NCI-H82 treated with DMSO at 0.1 percent for 48 hours (cell line): ENCODE measurements around the gene SORCS3.

Experiments used
- DNase-seq: peaks from one replicate; lab custom pipeline; 2025; ENCODE audit not compliant: unreplicated experiment; lab: John Stamatoyannopoulos, UW

SORCS3 gene

DNA sequence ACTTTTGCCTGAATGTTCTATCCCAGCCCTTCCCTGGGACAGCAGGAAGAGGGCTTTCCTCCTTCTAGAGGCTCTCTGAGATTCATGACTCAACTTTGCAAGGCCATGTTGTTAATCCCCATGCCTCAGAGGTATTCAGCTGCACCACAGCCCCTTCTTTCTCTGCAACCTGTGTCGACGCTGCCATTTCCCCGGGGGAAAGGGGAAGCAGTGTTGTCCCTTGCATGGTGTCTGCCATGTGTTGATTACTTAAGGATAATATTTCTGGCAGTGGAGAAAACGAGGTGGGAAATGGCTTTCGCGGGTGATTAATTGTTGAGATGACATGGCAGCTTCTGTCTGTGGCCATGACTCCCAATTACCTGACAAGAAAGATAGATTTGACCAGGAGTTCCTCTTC lies 133.1 kb downstream of the SORCS3 start:
- DNase-seq: no peak

DNA sequence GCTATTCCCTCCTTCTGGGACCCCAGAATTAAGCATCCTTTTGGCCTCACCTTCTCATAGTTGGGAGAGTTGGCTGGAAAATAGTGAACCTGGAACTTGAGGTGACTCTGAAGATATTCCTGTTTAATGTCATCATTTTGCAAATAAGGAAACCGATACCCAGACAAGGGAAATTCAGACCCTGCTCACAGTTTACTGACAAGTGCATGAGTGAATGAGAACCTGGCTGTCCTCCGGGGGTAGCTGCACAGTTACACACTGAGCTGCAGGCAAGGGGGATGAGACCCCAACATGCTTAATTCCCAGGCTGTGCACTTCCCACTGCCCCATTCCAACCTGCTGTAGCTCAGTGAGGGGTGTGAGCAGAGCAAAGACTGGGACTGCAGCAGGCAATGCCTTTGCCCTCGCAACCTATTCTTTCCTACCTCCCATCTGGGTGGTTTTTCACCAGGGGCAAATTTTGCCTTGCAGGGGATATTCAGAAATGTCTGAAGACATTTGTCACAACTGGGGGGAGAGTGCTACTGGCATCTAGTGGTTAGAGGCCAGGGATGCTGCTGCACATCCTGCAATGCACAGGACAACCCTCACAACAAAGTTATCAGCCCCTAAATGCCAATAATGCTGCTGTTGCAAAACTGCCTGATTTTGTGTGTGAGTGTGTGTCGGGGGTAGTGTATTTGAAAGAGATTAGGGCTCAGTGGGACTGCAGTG lies 136.2 kb downstream of the SORCS3 start:
- DNase-seq: no peak

DNA sequence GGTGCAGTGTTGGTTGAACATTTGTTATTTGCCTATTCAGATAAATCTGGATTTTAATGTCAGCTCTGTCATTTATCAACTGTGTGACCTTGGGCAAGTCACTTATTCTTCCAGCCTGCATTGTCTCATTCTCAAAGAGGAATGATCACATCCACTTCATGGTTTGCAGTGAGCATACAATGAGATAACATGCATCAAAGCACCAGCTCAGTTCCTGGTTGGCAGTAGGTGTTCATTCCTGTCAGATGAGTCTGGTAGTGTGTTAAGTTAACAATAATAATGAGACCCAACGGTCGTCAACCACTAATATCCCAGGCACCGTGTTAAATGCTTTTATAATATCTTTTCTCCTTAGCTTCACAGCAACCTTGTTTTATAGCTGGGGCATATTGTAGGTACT lies 137.3 kb downstream of the SORCS3 start:
- DNase-seq: no peak

DNA sequence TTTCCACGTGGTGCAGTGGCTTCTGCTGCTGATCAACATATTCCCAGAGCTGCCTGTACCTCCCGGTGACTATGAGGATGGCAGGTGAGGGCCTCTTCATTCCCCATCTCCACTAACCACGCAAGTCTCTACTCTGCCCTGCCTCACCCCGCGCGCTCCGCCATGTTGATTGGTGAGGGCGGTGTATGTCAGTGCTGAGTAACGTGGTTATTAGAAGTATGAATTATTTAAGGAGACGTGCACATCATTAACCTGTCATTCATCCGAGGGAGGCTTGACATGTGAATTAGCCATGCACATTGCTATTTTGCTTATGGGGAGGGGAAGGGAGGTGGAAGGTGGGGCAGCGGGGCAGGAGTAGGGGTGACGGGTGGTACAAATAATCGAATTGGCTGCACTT lies 138.6 kb downstream of the SORCS3 start:
- no peak for DNase-seq

DNA sequence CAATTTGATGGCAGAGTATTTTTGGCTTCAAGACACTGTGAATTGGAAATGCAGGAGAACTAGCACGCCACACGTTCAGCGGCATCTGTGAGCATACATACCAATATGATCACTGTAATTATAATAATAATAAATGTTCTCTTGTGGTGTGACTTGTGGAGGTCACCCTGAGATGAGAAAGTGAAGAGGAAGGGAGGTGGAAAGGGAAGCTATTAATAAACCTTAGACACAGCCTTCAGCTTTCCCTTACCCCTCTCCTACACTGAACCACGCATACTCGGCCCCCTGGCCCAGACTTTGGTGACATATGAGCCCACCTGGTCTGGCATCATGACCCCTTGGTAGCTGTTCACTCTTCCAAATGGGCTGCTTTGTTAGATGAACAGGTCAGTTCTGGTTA lies 139.1 kb downstream of the SORCS3 start:
- DNase-seq: no peak

DNA sequence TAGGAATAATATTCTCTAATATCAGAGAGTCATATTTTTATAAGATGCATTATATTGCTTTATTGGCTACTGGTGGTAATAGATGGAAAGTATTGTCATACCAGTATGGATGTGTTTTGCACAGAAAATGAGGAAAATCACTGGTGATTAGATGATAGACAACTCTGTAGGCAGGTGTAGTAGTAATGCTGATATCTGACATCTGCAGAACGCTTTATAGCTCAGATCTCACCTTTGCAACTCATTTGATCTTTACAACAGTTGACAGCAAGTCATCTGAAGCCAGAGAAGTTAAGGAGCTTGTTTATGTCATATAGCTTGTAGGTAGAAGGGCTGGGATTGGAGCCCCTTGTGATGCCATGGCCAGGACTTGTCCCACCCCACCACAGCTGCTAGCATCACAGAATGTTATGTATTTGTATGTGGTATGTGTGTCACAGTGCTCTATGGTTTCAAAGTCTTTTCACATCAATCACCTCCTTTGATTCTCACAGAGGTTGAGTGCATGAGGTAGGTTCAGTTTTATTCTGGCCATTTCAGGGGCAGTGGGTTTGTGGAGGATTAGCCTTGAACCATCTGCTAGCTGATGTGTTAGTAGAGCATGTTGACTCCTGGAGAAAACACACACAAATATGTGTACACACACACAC lies 140.0 kb downstream of the SORCS3 start:
- DNase-seq: peak; percentile 12

DNA sequence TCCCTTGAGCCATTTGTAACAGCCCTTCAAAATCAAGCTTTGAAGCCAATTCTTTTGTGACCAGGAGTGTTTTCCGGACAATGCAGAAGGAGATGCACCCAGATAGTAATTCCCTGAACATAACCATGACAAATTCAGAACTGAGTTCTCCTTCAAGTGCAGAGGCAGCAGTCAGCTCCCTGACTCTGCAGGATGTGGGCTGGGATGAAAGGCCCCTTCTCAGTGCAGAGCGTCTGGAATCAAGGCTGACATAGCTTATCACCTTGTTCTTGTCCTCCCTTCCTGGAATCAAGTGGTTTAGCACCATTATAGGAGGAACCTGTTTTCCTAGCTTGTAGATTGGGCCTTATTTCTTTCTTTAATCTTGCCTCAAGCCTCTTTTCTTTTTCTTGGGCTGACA lies 143.4 kb downstream of the SORCS3 start:
- no peak for DNase-seq

DNA sequence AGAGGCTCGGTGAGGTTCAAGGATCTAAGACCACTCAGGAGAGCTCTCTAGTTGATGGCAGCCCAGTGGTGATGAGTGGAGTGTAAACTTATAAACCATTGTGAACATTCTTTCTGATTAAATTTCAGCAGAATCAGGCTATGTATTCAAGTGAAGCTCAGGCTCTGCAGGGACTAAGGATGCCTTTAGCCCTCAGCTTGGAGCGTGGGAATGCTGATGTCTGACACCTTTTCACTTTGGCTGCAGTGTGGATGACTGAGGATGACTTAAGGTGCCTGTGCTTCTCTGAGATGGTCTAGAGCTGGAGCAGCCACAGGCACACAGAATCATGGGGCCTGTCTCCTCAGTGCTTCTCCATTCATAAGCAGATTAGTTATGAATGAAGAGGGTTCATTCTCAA lies 150.4 kb downstream of the SORCS3 start:
- DNase-seq: no peak

DNA sequence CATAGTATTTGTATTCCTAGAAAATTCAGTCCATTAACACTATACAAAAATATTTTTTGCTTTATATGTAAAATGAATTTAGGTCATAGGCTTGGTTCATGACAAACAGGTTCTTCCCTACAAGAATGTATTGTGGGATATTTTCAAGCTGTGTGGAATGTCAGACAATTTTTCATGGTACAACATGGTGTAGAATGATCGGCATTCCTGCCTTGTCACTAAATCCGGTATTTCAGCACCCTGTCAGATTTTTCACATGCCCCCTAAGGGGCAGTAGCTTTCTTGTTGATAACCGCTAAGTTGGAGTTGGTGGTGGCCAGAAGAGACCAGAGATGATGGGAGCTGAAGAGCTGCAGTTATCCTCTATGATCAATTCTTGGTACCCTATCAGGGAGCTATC lies 154.3 kb downstream of the SORCS3 start:
- no peak for DNase-seq

DNA sequence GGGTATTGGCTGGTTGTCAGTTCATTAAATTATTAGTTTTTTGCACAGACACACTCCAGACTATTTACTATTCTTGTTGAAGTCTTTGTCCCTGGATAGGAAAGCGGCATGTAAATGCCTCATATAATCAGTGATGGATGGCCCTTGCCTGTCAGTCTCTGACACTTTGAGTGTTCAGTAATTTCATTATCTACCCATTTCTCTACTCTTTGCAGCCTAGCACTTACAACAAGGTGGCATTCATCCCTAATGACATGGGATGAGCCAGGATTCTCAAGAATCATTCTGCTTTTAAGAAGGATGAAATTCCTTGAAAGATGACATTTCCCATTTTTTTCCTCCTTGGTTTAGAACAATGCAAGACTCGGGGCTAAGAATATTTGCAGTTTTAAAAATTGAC lies 155.7 kb downstream of the SORCS3 start:
- DNase-seq: no peak

DNA sequence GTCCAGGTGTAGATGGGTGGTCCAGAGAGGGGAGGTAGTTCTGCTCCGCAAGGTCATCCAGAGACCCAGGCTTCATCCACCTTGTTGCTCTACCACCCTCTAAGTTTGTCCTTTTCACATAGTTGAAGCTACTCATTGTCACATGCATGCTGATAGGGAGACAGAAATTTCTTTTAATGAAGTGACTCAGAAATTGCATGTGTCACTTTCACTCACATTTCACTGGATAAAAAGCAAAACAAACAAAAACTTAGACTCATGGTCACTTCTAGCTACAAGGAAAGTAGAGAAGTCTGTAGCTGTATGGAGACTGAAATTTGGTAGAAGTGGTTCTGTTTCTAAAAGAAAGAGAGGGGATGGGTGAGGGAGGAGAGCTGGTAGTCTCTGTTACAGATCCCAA lies 161.9 kb downstream of the SORCS3 start:
- DNase-seq: no peak

DNA sequence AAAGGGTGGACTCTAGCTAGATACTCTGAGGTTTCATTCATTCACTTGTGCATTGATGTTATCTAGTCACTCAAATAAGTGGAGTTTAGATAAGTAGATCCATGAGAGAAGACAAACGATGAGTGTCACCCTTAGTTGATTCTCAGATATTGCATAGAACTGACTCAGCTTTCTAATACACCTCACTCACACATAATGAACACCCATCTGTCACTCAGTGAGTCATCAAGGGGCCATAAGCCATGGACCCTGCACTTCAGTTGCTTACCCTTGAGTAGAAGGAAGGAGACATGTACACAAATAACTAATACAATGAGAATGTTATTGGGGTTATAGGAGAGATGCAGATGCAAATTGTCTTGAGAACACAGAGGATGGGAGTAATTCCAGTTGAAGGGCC lies 163.8 kb downstream of the SORCS3 start:
- no peak for DNase-seq

DNA sequence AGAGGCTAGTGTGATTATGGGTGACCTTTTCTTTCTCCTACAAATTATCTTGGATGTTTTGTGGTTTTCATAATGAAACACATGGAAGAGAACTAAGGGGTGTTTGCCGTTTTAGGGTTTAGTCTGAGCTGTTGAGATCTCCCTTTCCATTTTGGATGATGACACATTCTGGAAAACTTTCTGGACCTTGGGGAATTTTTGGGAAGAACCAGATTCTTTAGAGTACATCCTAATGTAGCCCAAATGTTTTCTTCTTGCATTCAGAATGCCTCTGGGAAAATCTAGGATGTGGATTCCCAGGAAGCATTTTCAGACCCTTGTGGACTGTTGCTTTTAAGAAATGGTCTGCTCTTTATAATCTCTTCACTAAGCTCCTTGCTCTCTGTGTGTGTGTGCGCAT lies 165.7 kb downstream of the SORCS3 start:
- DNase-seq: no peak

DNA sequence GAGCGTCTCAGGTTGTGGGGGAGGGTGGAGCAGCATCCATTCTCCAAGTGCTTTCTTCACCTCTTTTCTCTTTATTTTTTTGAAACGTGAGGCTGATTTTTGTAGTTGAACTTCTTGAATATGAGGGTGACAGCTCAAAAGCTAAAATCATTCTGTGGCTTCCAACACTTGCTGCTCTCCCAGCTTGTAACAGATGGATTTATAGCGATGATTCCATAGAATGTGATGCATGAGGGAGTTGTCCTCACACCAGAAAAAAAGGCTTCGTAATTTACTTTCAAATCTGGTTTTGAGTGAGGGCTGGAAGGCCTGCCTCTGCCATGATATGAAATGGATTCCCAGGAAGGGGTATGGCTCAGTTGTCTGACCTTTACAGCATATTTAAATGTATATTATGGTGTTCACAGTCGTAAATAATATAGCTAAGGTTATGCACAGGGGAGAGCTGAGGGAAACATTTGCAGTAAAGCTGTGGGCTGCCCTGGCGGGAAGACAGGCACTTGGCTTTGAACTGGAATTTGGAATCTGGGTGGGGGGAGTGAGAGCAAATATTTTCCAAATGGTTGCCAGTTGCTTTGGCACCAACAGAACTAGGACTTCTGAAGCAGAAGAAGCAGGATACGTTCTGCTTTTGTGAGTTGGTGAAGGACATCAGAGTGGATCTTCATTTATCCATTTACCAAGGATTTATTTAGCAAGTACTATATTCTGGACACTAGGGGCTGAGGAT lies 166.7 kb downstream of the SORCS3 start:
- DNase-seq: no peak

DNA sequence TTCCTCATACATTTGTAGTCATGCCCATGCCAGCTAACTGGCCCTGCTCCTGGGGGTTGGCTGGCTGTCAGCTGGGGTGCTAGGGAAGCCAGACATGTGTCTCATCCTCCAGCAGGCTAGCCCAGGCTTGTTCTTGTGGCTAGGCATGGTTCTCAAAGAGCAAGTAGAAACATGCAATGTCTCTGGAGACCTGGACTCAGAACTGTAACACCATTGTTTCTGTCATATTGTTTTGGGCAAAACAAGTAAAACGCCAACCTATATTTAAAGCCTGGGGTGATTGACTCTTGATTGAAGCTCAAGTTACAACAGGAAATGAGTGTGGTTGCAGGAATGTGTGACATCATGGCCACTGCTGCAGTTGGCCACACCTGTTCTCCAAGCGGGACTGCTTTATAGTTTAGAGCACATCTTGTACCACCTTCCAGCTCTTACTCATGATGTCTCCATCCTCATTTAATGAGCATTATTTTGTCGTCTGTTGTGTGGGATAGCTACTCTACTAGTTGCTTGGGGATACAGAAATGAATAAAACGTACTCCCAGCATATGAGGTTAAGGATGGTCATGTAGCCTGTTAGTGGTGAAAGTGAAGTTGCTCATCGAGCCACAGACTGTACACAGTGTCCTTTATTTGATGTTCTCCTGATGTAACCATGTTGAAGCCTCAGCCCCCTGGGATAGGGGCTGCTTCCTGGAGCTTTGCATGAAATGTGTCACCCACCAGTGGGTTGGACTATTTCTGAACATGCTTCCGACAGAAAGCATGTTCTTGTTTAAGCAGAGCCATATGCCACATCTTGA lies 168.4 kb downstream of the SORCS3 start:
- DNase-seq: no peak

DNA sequence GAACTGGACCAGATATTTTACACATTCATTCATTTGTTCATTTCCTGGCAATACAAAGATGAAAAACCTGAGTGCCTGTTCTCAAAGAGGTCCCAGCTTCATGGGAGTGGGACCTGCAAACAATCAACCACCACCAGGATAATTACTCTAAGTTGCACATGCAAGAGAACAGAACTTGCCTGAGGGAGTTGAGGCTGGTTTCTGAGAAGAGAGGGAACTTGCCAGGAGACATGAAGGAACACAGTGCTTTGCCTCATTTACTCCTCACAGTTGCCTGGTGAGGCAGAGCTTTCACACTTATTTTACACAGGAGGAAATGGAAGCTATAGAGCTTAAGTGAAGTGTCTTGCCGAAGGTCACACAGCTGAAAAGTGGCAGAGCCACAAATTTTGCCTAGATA lies 170.1 kb downstream of the SORCS3 start:
- no peak for DNase-seq

DNA sequence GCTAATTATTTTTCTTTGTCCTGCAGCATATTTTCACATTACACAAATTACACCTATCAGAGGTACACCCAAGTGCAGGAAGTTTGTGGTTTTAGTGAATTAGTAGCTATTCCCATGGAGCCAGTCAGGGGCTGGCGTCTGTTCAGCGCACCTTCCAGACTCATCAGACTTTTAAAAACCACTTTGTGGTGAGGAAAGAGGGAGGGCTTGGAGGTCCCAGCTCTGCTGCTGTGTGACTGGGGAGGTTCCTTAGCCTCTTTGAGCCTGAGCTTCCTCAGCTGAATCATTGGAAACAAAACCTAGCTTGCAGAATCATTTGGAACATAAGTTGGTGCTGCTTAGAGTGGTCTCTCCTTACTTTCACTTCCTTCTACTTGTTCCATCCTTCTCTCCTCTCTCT lies 175.4 kb downstream of the SORCS3 start:
- no peak for DNase-seq

DNA sequence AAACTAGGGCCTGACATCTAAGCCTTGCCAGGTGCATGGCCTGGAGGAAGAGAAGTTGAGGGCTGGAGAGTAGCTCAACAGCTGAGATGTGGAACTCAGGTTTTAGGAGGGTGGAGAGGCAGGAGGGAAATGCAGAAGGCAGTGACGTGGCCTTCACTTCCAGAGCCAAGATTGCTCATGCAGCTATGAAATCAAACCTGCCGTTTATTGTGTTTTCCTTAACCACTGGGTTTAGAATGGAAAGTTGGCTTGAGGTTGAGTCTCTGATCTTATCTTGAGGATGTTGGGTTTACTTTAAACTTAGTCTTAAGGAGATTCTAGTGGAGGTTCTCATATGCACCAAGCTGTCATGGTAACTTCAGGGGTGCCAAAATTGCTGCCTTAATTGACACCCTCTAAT lies 178.6 kb downstream of the SORCS3 start:
- DNase-seq: no peak

DNA sequence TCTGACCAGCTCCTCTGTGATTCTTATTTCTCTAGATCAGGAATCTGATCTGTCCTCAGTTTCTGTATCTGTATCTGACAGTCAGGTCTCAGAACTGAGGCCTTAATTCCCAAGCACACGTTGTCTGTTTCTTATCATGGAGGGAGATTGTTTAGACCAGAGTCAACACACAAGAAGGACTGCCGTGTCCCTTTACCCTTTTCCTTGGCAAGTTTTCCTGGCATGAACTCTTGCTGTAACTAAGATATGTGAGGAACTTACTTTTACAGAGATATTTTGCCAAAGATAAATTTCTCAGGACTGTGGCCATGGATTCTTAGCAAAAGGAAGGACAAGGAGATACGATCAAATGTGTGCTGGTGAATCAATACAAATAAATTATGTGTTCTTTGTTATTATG lies 181.0 kb downstream of the SORCS3 start:
- no peak for DNase-seq

DNA sequence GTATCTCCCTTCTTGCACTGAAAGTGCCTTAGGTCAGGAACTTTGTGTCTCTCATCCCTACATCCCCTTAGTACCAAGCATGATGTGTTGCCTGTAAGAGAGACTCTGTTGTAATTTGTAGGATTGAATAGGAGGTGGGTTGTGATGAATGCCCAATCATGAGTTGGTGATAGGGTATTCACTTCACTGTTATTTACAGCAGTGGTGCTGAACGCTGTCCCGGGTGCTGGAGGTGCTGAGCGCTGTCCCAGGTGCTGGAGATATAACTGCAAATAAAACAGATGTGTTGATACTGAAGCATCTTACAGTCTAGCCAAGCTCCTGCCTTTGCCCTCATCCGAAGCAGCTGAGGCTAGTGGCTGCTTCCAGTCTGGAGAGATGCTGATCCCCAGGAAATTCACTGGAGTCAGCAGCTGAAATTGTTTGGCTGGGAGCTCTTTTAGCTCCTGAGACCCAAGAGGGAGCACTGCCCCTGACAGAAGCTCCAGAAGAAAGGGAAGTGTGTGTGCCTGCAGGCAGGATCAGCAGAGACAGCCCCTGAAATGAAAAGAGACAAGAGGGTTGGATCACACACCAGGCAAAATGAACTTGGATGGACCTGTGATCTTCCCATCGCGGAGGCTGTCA lies 183.4 kb downstream of the SORCS3 start:
- no peak for DNase-seq

DNA sequence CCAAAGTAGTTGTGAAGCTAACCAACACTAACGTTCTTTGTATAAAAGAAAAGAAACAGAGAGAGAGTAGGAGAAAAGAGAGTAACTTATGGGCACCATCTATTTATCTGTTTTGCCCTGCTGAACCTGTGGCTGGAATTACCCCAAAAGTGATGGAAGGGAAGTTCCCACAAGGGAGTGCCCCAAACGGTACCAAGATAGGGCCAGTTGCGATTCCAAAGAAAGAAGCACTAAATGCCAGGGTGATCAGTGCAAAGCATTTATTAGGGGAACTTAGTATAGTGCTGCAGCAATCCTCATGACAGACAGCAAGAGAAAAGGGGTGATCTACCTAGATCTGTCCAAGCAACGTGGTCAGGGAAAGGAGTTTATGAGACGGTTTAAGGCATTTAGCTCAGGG lies 190.2 kb downstream of the SORCS3 start:
- no peak for DNase-seq
